GM12891 (cell line): ENCODE data around the gene CDH13.

Experiments used
- POLR2A ChIP-seq: IDR thresholded peaks from 2 replicates; pipeline ENCODE4 v1.6.1; 2011; ENCODE audit warnings: low read depth, low read length, control low read depth
- POLR2AphosphoS5 ChIP-seq: IDR thresholded peaks from 2 replicates; pipeline ENCODE4 v1.6.1; 2011; ENCODE audit warnings: low read depth, low read length, control low read depth
- TAF1 ChIP-seq: IDR thresholded peaks from 2 replicates; pipeline ENCODE4 v1.6.1; 2011; ENCODE audit warnings: low read depth, low read length, control low read depth

DNA sequence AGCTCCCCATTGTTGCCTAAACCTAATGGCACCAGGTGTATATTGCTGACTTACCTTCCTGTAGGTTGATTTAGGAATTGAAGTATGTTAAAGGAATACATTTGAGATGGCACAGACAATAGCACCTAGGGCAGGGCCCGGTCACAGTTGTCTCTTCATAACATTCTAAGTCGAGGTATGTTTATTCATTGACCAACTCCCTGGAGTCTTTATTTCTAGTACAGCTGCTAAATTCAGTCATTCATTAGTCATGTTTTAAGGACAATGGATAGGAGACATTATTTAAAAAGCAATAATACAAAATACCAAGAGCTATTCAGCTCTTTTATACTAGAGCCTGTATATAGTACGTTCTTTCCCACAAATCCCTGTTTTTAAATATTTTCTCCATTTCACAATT, 811.6 kb downstream of the CDH13 start:
- TF ChIP-seq POLR2A (no peak), TAF1 (no peak), POLR2AphosphoS5 (no peak)
